Tongue (tissue), 2 donors: ENCODE measurements around the gene CCDC60. TPM values are rescaled to one million over a fixed set of nuclear protein-coding genes. Genes with fewer than 3 reads are reported as not detected.

Experiments used
- DNase-seq: peaks from one replicate; pipeline ENCODE4 v3.0.0-alpha.2; 2015
- total RNA-seq: library from RNA; depleted of rRNA; stranded (reverse); fragments of >200 nt; gene quantifications from one replicate; pipeline ENCODE4 v1.2.3, GENCODE V29; 2014

Gene CCDC60
- total RNA-seq, 1 donor from 2014 or later: 0.62 TPM

- DNase-seq: no peak
Observed at GRCh38 chr12:119385659-119386058, 51.1 kb downstream of the CCDC60 start.

GRCh38 chr12:119389687-119390086, 55.2 kb downstream of the CCDC60 start:
- DNase-seq: no peak

GRCh38 chr12:119391673-119392072, 57.1 kb downstream of the CCDC60 start:
- peak; percentile 62 for DNase-seq

GRCh38 chr12:119393677-119394076, 59.1 kb downstream of the CCDC60 start:
- no peak for DNase-seq

GRCh38 chr12:119397540-119397939, 63.0 kb downstream of the CCDC60 start:
- no peak for DNase-seq

GRCh38 chr12:119398190-119398589, 63.7 kb downstream of the CCDC60 start:
- no peak for DNase-seq

GRCh38 chr12:119399301-119399700, 64.8 kb downstream of the CCDC60 start:
- peak; percentile 75 for DNase-seq

- peak; percentile 5 for DNase-seq
Observed at GRCh38 chr12:119406308-119406707, 71.8 kb downstream of the CCDC60 start.

GRCh38 chr12:119406811-119407210, 72.3 kb downstream of the CCDC60 start:
- no peak for DNase-seq

GRCh38 chr12:119409043-119409442, 74.5 kb downstream of the CCDC60 start:
- no peak for DNase-seq

- no peak for DNase-seq
Observed at GRCh38 chr12:119410396-119410795, 75.9 kb downstream of the CCDC60 start.

GRCh38 chr12:119412306-119412705, 77.8 kb downstream of the CCDC60 start:
- no peak for DNase-seq

- peak; percentile 84 for DNase-seq
Observed at GRCh38 chr12:119412811-119413794, 78.6 kb downstream of the CCDC60 start.

- DNase-seq: no peak
Observed at GRCh38 chr12:119415714-119416113, 81.2 kb downstream of the CCDC60 start.

- no peak for DNase-seq
Observed at GRCh38 chr12:119417440-119417839, 82.9 kb downstream of the CCDC60 start.

- no peak for DNase-seq
Observed at GRCh38 chr12:119419381-119419780, 84.9 kb downstream of the CCDC60 start.

- no peak for DNase-seq
Observed at GRCh38 chr12:119423285-119423684, 88.8 kb downstream of the CCDC60 start.

GRCh38 chr12:119425623-119426022, 91.1 kb downstream of the CCDC60 start:
- DNase-seq: no peak

GRCh38 chr12:119431151-119431550, 96.6 kb downstream of the CCDC60 start:
- no peak for DNase-seq

- DNase-seq: no peak
Observed at GRCh38 chr12:119432949-119433348, 98.4 kb downstream of the CCDC60 start.

- peak; percentile 48 for DNase-seq
Observed at GRCh38 chr12:119440803-119441360, 106.4 kb downstream of the CCDC60 start.

- DNase-seq: peak; percentile 41
Observed at GRCh38 chr12:119444462-119445044, 110.0 kb downstream of the CCDC60 start.

- DNase-seq: no peak
Observed at GRCh38 chr12:119446459-119446858, 111.9 kb downstream of the CCDC60 start.
